ENCODE data around the gene DNASE1L3.

Gene DNASE1L3

GRCh38 chr3:58157700-58158099 is 53.1 kb downstream of the DNASE1L3 start:
- no peak for DNase-seq (ENCODE audit: low spot score)

- DNase-seq (ENCODE audit: low spot score) = no peak
Measured at GRCh38 chr3:58155838-58156237, 54.9 kb downstream of the DNASE1L3 start.

GRCh38 chr3:58154626-58155449 is 55.9 kb downstream of the DNASE1L3 start:
- DNase-seq (ENCODE audit: low spot score) = peak; percentile 36

GRCh38 chr3:58153371-58153770 is 57.4 kb downstream of the DNASE1L3 start:
- DNase-seq (ENCODE audit: low spot score) = no peak

- DNase-seq (ENCODE audit: low spot score) = no peak
Measured at GRCh38 chr3:58152225-58153015, 58.4 kb downstream of the DNASE1L3 start.

- peak; percentile 70 for DNase-seq (ENCODE audit: low spot score)
Measured at GRCh38 chr3:58151637-58152036, 59.1 kb downstream of the DNASE1L3 start.

- DNase-seq (ENCODE audit: low spot score) = no peak
Measured at GRCh38 chr3:58150810-58151199, 60.0 kb downstream of the DNASE1L3 start.

- DNase-seq (ENCODE audit: low spot score) = no peak
Measured at GRCh38 chr3:58150130-58150809, 60.5 kb downstream of the DNASE1L3 start.

- DNase-seq (ENCODE audit: low spot score) = no peak
Measured at GRCh38 chr3:58148049-58148448, 62.7 kb downstream of the DNASE1L3 start.

GRCh38 chr3:58144478-58145325 is 66.1 kb downstream of the DNASE1L3 start:
- no peak for DNase-seq (ENCODE audit: low spot score)

- no peak for DNase-seq (ENCODE audit: low spot score)
Measured at GRCh38 chr3:58143417-58144055, 67.2 kb downstream of the DNASE1L3 start.

All from pons (tissue), 1 donor.